Measurements from ENCODE around the gene COL6A3.
A peak's percentile ranks its signal among the peaks of the same experiment; 100 is the strongest.
"Not testable (repeated sequence)": the region's sequence is repeated elsewhere in the genome, so short reads cannot be mapped to it uniquely, and the experiment has no call there.

COL6A3 gene

DNA sequence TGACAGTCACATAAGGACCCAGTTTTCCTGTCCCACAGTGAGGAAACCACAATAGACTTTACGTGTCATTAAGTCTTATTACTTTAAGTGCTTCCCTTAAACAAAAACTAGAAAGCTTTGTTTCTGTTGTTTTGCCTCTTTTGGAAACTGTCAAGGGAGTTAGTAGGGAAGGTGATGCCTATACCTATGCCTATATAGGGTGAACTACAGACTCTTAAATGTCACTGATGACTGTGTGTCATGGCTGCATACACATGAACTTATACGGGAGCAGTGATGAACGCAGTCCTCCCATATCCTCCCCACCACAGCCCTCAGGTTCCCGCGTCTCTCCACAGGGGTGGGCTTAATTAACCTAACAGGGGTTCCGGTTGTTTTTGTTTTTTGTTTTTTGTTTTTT, 97.6 kb downstream of the COL6A3 start:
- DNase-seq (ENCODE audit: low spot score): no peak

DNA sequence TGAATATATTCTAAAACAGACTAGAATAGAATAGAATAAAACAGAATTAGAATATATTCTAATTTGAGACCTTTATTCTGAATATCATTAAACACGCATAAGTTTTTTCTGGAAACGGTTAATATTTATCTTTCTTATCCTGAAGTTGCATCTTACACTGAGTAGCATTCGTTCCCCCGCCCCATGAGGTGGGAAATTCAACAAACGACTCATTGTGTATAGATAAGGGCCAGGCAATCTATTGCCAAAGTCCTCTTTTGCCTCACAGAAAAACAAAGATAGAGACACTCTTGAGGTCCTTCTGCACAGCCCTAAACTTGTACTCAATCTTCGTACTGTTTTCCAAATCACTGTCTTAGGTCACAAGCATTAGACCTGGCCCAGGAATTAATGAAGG, 98.1 kb downstream of the COL6A3 start:
- no peak for DNase-seq (ENCODE audit: low spot score)

DNA sequence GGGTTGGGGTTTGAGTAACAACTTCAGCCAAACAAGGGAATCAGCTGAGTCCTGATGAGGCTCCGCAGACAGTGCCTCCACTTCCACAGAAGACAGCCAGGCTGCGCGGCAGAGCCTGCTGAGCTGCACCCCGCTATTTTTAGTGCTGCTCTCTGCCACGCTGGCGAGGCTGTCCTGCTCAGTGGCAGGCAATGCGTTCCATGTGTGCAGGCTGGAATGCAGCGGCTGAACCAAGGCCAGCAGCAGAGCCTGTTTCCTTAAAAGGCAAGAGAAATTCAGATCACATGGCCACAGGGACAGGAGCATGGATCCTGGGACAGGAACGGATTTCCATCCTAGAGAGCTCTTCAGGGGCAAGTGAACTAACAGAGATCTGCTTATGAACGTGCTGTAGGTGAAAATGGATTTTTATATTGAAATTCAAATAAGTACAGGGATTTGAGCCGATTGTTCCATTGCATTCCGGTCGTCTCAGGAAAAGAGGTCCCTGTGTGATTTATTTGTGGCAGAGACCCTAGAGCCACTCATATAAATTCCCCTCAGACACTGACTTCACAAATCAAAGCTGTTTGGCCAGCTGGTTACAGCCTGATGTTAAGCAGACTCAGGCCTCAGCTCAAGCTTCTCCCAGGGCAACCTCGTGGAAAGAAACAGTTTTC, 98.7 kb downstream of the COL6A3 start:
- peak; percentile 91 for DNase-seq (ENCODE audit: low spot score)

DNA sequence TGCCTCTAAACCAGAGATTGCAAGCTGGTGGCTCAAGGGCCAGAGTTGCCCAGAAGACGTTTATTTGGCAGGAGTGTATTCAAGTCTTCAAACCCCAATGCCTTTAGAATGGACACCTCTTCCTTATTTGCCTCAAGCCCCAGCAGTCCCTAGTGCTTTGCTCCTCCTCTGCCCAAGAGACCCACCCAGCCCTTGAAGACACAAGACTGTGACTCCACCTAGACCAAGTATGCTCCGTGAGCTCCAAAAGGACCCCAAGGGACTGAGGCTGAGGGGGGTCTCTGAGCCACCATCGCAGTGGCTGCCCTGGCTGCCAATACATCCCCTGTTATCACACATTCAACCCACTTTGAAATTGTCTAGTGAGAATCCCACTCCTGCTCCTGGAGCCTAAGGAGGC, 99.3 kb downstream of the COL6A3 start:
- no peak for DNase-seq (ENCODE audit: low spot score)

DNA sequence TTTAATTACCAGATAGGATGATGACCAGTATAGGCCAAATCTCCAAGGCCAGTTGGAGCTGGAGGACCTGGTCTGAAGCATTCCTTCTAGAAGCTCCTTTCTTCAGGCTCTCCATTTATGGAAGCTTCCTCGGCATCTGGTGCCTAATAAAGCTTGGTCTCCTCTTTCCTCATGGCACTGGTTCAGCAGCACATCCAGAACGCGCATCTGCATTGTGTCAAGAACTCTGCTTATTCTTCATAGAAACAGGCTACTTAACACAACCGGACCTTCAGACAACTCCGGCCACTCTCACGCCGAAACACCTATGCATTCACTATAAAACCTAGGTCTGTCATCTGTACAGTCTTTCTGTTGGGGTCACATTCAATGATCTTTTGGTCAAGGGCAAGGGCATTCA, 99.8 kb downstream of the COL6A3 start:
- no peak for DNase-seq (ENCODE audit: low spot score)

DNA sequence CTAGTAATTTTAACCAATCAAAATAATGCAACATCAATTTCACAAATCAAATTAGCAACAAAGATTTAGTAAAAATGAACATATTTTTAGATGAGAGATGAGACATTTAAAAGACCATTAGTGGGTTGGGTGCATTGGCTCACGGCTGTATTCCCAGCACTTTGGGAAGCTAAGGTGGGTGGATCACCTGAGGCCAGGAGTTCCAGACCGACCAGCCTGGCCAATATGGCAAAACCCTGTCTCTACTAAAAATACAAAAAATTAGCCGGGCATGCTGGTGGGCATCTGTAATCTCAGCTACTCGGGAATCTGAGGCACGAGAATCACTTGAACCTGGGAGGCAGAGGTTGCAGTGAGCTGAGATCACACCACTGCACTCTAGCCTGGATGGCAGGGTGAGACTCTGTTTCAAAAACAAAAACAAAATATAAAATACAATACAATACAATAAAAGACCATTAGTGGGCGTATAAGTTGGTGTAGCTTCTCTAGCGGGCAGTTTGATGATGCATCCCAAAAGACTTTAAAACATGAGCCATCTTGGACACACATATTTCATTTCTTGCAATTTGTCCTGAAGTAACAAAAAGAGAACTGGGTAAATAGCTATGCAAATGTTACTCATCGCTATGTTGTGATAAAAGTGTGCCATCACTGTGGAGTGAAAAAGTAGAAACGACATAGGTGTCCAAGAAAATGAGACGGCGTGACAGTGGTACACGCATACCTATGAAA, 101.8 kb downstream of the COL6A3 start:
- DNase-seq (ENCODE audit: low spot score): peak; percentile 31

DNA sequence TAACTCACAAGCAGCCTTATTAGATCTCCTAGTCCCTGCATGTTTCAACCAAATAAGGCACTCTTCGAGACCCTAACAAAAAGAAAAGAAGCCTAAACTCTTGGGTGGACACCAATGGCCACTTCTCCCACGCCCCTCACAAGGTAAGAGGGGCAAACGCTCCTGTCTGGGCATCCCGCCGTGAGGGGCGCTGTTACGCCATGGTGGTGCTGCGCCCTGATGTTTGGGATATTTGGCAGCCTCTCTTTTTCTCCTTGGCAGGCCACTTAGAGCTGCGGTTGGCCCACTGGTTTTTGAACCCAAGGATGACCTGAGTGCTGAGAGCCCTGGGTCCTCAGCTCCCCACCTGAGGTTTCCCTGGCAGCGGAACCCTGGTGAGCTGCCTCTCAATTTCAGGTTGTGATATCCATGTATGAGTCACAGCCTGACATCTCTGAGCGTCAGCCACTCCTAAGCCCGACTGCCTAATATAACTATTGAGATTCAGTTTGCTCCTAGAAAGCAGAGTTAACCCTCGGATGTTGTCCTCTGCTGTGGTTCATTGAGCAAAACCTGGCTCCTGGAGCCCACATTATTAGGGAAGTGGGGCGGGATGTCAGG, 103.3 kb downstream of the COL6A3 start:
- peak; percentile 33 for DNase-seq (ENCODE audit: low spot score)

DNA sequence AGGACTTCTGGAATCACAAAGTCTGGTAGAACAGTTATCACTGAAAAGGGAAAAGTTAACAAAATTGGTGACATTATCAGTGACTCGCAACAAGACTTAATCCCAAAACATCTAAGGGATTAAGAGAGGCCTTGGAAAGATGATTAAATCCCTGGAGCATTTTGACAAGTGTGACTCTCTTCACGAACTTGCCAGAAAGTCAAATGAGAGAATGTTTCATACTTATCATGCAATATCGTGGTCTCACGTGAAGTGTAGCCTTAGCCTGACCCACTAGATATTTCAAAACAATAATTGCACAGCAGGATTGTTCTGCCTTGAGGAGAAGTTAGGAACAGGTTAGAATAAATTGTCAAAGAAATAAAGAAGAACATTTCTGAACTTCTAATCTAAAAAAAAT, 104.5 kb downstream of the COL6A3 start:
- no peak for DNase-seq (ENCODE audit: low spot score)

DNA sequence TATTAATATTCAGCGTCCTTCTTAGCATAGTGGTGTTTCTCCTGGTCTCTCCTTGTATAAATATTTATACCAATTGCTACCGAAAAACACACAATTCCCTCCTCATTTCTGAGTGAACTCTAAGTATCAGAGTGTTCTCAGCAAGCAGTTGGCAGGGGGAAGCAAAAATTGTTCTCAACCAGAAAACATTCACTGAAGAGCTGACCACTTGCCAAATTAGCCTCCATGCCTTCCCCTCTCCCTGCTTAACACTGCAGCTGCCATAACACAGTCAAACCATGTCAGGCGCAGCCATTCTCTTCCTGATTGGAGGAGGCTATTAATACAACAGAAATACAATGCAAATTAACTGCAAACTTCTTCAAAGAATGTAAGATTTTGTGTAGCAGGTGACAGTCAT, 105.0 kb downstream of the COL6A3 start:
- no peak for DNase-seq (ENCODE audit: low spot score)

DNA sequence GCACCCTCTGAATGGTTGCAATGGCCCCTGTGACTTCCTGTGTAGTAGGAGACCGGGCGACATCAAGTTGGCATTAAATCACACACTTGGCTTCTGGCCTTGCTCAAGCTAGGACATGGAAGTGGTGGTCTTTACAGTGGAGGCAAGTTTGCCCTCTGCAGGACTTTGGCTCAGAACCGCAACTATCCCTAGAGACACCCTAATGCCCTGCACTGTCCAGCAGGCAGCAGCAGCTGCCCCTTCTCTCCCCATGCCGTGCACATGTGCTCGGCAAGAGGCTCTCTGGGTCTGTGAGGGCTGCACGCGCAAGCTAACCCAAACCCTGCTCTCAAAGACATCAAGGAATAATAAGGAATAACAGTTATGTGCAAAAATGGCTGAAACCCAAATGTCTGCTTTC, 106.5 kb downstream of the COL6A3 start:
- no peak for DNase-seq (ENCODE audit: low spot score)

DNA sequence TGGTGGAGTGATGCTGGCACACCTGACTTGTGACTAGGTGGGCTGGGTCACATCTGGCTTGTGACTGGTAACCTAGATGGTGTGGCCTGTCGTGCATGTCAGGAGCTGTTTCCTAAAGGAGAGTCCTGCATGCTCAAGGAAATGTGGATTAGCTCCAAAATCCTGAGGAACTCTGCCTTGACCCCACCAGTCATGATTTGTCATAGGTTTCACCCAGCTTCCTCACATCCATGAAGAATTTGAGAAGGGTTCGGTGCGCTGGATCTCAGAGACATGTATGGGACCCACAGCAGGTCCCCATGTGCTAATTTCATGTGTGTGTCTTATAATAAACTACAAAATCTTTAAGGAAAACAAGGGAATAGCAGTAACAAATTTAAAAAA, 107.2 kb downstream of the COL6A3 start:
- no peak for DNase-seq (ENCODE audit: low spot score)

DNA sequence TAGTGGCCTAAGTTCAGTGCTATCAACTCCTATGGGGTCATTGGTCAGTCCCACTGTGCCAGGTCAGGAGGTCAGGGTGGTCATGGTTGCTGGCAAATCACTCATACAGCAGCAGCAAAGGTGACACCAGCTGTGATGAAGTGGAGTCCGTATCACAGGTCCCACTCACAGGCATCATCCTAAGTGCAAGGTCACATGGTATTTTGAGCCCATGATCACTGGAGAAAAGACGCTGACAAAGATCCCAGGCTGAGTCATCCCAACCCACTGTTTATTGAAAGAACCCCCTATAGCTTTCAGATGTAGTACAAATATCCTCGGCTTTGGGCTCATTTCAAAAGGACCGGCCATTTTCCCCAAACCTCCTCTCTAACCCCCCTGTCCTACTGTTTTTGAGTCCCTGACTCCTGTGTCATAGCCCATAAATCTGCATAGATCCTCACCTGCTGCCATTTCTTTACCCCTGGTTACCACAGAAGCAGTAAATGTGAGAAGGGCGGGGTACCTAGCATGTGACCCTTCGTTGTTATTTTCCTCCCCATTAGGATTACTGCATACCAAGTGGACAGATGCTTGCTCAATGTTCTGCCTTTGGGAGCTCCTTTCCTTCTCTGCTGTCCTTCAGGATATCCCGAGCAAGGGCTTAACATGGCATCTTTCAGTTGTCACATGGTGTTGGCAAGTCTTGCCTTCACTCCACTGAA, 107.7 kb downstream of the COL6A3 start:
- no peak for DNase-seq (ENCODE audit: low spot score)

DNA sequence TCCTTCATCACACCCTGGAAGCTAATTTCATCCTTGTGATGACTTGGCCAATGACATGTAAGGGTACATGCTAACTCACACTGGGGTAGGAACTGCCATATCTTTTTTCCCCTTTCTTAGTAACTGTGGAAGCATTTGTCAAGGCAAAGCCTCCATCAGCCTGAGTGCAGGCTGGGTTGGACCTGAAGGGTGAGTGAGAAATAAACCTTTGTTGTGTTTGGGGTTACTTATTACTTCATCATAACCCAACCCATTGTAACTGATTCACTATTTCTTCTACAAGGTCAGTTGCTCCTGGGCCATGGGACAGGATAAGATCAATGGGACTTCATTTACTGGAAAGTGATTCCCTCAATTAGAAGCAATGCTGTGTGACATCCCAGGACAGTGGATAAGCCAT, 108.4 kb downstream of the COL6A3 start:
- DNase-seq (ENCODE audit: low spot score): no peak

DNA sequence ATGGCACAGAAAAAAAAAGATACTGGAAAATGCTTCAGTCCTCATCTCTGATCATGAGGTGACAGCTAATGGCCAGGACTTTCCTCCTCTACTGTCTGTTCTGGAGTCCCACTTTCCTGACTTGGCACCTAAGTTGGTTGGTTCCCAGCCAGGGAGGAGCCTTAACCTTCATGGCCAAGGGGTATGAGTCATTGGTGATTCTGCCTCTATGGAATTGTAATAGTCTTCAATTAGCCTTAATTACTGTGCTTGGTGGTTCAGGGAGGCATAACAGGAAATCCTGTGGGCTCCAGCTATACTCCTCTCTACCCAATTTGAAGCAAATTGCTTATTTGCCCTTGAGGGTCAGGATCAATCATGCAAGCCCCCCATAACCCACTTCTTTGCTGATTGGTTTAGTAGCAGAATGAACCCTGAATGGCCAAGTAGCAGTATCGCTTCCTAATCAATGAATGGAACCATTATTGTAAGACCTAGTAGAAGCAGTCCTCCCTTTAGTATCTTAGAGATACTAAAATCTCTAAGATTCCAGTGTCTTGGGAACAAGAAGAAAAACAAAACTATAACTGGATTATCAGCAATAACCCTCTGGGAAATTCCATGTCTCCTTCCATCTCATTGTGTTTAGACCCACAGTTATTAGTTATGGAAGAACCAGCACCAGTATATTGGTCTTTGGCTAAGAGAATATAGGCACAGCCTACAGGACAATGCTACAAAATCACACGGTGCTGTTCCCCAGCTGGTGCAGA, 109.0 kb downstream of the COL6A3 start:
- DNase-seq (ENCODE audit: low spot score): peak; percentile 78

DNA sequence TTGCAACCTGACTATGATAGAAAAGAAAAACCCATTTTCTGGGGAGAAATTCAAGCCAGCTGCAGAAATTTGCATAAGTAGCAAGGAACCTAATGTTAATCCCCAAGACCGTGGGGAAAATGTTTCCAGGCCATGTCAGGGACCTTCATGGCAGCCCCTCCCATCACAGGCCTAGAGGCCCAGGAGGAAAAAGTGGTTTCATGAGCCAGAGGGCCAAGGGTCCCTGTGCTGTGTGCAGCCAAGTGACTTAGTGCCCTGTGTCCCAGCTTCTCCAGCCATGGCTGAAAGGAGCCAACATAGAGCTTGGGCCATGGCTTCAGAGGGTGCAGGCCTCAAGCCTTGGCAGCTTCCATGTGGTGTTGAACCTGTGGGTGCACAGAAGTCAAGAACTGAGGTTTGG, 110.7 kb downstream of the COL6A3 start:
- not testable (repeated sequence) for DNase-seq (ENCODE audit: low spot score)

DNA sequence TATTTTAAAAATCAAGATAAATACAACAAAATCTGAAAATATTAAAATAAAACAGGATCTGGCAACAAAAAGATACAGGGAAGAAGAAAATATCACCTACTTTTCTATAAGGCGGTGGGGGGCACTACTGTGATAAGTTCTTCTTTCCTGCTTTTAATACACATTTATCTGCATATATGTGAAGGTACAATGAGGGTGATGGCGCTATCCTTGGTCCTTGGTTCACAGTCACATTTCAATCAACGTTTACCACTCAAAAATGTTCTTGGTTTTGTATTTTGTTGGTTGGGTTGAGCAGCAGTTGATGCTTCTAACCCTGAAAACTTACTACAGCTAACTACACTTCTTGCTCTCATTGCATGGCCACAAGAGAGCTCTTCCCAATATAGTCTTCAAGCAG, 112.4 kb downstream of the COL6A3 start:
- DNase-seq (ENCODE audit: low spot score): no peak

DNA sequence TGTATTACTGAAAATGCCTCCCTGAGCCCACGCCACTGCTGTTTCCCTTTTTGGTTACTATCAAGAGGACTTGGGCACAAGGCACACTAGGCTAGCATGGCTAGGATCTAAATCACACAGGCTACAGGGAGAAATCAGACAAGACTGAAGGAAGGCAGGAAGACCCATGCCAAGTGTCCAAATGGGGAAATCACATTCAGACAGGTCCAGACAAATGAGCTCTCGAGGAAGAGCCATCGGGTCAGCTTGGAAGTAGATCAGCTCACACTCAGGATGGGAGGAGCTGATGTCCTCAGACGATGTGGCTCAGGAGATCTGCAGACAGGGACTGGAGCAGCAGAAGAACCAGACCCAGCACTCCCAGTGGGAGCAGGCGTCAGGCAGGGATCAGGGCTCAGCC, 113.2 kb downstream of the COL6A3 start:
- DNase-seq (ENCODE audit: low spot score): no peak

DNA sequence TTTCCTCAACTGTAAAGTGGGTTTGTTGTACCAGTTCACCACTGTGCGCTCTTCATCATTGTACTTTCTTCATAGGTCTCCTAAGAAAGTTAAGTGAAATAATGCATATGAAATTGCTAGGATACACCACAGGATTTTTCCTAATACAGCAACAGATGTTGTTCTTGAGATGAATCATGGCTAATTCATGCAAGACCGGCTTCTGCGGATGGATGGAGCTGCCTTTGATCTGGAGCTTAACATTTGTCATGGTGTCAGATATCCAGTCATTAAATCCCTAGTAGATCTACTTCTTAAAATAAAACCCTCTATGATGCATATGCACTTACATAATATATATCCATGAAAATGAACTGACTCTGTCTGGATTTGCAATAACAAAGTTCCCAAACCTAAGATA, 114.1 kb downstream of the COL6A3 start:
- peak; percentile 77 for DNase-seq (ENCODE audit: low spot score)

DNA sequence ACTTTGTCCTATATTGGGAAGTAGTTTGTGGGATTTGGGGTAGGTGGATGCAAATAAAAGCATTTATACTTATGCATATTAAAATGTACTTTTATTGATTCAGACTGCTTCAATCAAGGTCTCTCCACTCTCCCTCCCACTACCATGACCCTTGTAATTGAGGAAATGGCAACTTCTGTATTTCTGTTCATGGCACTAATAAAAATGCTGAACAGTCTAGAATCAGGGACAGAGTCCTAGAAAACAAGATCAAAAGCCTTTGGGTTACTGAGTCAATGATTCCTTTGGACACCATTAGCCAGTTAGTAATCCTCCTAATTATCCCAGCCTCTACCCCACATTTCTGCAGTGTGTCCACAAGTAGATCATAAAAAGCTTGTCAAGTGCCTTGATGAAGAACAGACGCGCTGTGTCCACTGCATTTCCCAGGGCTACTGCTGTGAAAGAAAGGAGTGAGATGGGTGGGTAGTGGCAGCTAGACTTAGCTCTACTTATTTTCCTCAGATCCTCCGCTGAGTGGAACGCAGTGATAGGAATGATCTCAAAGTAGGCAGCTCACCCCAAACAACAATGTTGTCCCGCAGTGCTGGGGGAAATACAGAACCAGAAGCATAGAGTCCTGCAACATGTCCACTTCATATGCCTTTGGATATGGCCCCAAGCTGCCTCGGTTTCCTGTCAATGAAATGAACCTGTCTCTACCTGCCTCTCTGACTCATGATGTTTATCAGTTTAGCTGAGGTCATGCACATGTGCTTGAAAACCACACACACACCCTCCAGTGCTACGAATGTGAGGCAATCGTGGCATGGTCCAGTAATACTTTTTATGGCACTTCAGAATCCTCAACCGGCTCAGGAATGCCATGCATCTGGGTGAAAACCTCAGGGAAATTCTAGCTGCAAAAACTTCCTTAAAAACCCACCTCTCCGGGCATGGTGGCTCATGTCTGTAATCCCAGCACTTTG, 115.5 kb downstream of the COL6A3 start:
- DNase-seq (ENCODE audit: low spot score): no peak

DNA sequence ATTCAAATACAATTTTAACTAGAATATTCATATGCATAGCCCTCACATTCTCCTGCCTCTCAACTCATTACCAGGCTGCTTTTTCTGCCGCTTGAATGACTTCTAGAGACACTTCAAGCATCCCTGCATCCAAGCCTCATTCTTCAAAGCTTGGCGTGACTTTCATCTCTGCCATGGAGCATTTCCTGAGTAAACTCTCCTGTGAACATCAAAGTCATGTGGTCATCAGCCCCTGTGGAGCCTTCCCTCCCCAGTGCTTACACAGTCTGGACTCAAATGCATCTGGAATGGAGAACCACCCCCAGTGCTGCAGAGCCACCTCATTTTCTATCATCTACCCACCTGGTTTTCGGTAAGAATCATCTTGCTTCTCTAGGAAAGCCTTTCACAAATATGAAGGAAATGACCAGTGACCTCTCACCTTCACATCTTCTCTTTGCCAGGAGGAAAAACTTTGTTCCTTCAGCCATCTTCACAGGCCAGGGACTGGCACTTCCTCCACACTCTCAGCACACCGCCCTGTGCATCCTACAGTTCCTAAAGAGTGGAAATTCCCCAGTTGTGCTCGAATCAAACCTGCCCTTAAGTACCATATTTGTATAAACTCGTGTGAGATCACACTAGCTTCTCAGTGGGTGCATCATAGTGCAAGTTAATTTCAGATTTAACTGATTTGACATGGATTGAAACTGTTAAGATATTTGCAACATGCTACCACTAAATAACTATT, 116.4 kb downstream of the COL6A3 start:
- no peak for DNase-seq (ENCODE audit: low spot score)
